Uterus (tissue), 4 donors: ENCODE results near the gene GRK6. TPM values are rescaled to one million over a fixed set of nuclear protein-coding genes. Genes with fewer than 3 reads are reported as not detected.
"Not testable (repeated sequence)": the region's sequence is repeated elsewhere in the genome, so short reads cannot be mapped to it uniquely, and the experiment has no call there.

Experiments used
- DNase-seq, 2 donors: peaks; one replicate each; pipeline ENCODE4 v3.0.0-alpha.2; 2019 to 2020
- H3K27ac ChIP-seq, 2 donors: fragments of 200-600 bp; sonication (generic); 1 replicate in 1 of 2; 2 replicates in 1 of 2; pipeline ENCODE4 v1.5.1; 2016 to 2018
- H3K27me3 ChIP-seq, 2 donors: fragments of 200-600 bp; sonication (generic); one replicate each; pipeline ENCODE4 v1.5.1; 2018 to 2019; ENCODE audit warnings: control low read depth in 1 of 2
- H3K36me3 ChIP-seq, 2 donors: fragments of 200-600 bp; sonication (generic); one replicate each; pipeline ENCODE4 v1.5.1; 2019; ENCODE audit warnings: control low read depth in 1 of 2
- H3K4me1 ChIP-seq, 2 donors: fragments of 200-600 bp; sonication (generic); one replicate each; pipeline ENCODE4 v1.5.1; 2018 to 2019; ENCODE audit warnings: control low read depth in 1 of 2
- H3K4me3 ChIP-seq, 2 donors: fragments of 200-600 bp; sonication (generic); 1 replicate in 1 of 2; 2 replicates in 1 of 2; pipeline ENCODE4 v1.5.1; 2018 to 2019; ENCODE audit warnings: mild to moderate bottlenecking in 1 of 2
- H3K9me3 ChIP-seq, 2 donors: fragments of 200-600 bp; sonication (generic); one replicate each; pipeline ENCODE4 v1.5.1; 2019; ENCODE audit warnings: control low read depth in 1 of 2
- CTCF ChIP-seq, 4 experiments: fragments of 200-600 bp in 2 of 4; fragments of 450-650 bp in 2 of 4; sonication (generic) in 2 of 4; IDR thresholded peaks; one replicate each; pipeline ENCODE4 v1.5.1; 2016 to 2019; ENCODE audit warnings: antibody characterized with exemption in 4 of 4, mild to moderate bottlenecking in 2 of 4, moderate library complexity in 1 of 4
- POLR2A ChIP-seq, 2 donors: fragments of 450-650 bp; IDR thresholded peaks; one replicate each; pipeline ENCODE4 v1.6.1; 2016; ENCODE audit warnings: antibody characterized with exemption in 2 of 2, mild to moderate bottlenecking in 1 of 2, moderate library complexity in 1 of 2
- intact Hi-C: fragments of 100-400 bp; cut with DNase I; formaldehyde crosslinking; loops from one replicate; pipeline ENCODE4 v1.15.1; 2023; ENCODE audit warnings: low total_unique reads
- total RNA-seq, 4 donors: library from RNA; depleted of rRNA in 3 of 4; stranded (reverse); fragments of >200 nt in 3 of 4; gene quantifications; one replicate each; pipeline versions ENCODE4 v1.1.0 to v1.2.4, GENCODE V29; 2014 to 2023
- donor health status: DM: yes; HTN: yes; CAD: no.

The GRK6 gene
- total RNA-seq, 4 donors from 2014 or later: 16.4 to 29.8 (median 20.9) TPM

GRCh38 chr5:177409043-177409801 is 17.3 kb upstream of the GRK6 start, which contains the start of gene F12:
TSS of gene F12 (minus strand) at chr5:177409564. CDS start at chr5:177409527, 37 bp downstream.
- intact Hi-C loops: loop anchor here (5.0 kb wide), 1 partner anchor 93 kb away; no protein-coding TSS in a partner anchor
- no peaks in the 10 kb centered on the region for H3K36me3 ChIP-seq
- no peak for TF ChIP-seq POLR2A (IDR thresholded peaks at IDR 0.05)
- no peak for TF ChIP-seq CTCF (IDR thresholded peaks at IDR 0.05)
- no peak within 1 kb of the TSS for H3K4me3 ChIP-seq
- peaks cover 0 to under 1% of the 10 kb centered on the region in 2 donors for H3K27me3 ChIP-seq
- DNase-seq: no peak
- peaks cover 0 to 7% of the 10 kb centered on the region in 2 donors for H3K4me1 ChIP-seq
- no peaks in the 10 kb centered on the region for H3K9me3 ChIP-seq
- H3K27ac ChIP-seq: no peak within 1 kb of the TSS

- Histone ChIP-seq H3K27me3 (no peaks in the 10 kb centered on the region), H3K9me3 (no peaks in the 10 kb centered on the region), H3K27ac (no peak overlapping the region), H3K4me3 (no peak overlapping the region), H3K36me3 (no peaks in the 10 kb centered on the region), H3K4me1 (no peaks in the 10 kb centered on the region)
- intact Hi-C loops: no loop called here
- TF ChIP-seq CTCF (IDR thresholded peaks at IDR 0.05) (no peak), POLR2A (IDR thresholded peaks at IDR 0.05) (no peak)
- DNase-seq: no peak
These were observed 15.9 kb upstream of the GRK6 start for GRCh38 chr5:177410575-177410974.

DNA sequence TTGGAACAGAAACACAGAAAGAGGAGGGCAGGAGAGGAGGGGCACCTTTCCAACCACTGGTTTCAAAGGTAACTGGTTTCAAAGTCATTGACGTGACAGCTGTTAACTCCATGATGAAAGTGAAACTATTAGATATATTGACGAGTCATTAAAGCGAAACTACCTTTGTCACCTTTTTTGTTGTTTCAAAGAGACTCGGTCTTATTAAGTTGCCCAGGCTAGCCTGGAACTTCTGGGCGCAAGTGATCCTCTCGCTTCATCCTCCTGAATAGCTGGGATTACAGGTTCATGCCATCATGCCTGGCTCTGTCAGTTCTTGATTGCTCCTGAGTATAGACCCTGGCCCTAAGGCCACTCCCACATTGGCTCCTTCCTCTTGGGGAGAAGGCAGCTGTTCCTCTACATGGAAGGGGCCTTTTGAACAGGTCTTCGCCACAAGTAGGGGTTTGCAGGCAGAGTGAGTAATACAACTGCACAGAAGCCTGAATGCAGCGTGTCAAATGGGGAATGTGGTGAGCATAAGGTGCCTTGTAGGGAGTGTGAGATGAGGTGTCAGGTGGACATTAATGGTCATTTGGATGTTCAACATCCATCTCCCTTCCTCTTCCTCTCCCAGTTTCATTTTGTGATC is 13.8 kb upstream of the GRK6 start:
- intact Hi-C loops: no loop called here

DNA sequence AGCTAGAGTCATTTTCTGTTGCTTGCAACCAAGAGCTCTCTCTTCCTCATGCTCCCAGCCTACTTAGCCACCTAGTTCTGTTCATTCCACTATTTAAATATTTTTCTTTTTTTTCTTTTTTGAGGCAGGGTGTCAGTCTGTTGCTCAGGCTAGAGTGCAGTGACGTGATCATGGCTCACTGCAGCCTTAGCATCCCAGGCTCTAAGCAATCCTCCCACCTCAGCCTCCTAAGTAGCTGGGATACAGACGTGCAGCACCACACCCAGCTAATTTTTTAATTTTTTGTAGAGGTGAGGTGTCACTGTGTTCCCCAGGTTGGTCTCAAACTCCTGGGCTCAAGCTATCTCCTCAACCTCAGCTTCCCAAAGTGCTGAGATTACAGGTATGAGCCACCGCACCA is 12.0 kb upstream of the GRK6 start:
- no peak overlapping the region for H3K27ac ChIP-seq
- intact Hi-C loops: no loop called here
- H3K27me3 ChIP-seq: no peaks in the 10 kb centered on the region
- no peaks in the 10 kb centered on the region for H3K36me3 ChIP-seq
- no peak for DNase-seq
- H3K9me3 ChIP-seq: no peaks in the 10 kb centered on the region
- no peak for TF ChIP-seq POLR2A (IDR thresholded peaks at IDR 0.05)
- no peak for TF ChIP-seq CTCF (IDR thresholded peaks at IDR 0.05)
- H3K4me3 ChIP-seq: no peak overlapping the region
- H3K4me1 ChIP-seq: no peaks in the 10 kb centered on the region

More for the DNA sequence above, 13.8 kb upstream of the GRK6 start:
- H3K4me3 ChIP-seq: no peak overlapping the region
- TF ChIP-seq POLR2A (IDR thresholded peaks at IDR 0.05) (no peak), CTCF (IDR thresholded peaks at IDR 0.05) (no peak)
- no peaks in the 10 kb centered on the region for H3K9me3 ChIP-seq
- no peak overlapping the region for H3K27ac ChIP-seq
- no peak for DNase-seq
- H3K36me3 ChIP-seq: no peaks in the 10 kb centered on the region
- H3K27me3 ChIP-seq: no peaks in the 10 kb centered on the region
- H3K4me1 ChIP-seq: no peaks in the 10 kb centered on the region

- DNase-seq, H3K4me3 ChIP-seq: not testable (repeated sequence)
These were observed 9.4 kb upstream of the GRK6 start for GRCh38 chr5:177417081-177417480.

More at GRCh38 chr5:177417081-177417480, 9.4 kb upstream of the GRK6 start:
- H3K36me3 ChIP-seq, H3K4me1 ChIP-seq, H3K27ac ChIP-seq, intact Hi-C loops, H3K9me3 ChIP-seq, H3K27me3 ChIP-seq: not testable (repeated sequence)
